Right renal cortex interstitium (tissue), 3 donors: Measurements from ENCODE around the gene GTPBP4. TPM values are rescaled to one million over a fixed set of nuclear protein-coding genes. Genes with fewer than 3 reads are reported as not detected.

Experiments used
- DNase-seq, 3 donors: peaks; one replicate each; pipeline ENCODE4 v3.0.0-alpha.2; 2013; ENCODE audit warnings: low read depth in 3 of 3, low spot score in 2 of 3
- polyA plus RNA-seq, 3 donors: library from polyadenylated mRNA; unstranded; fragments of 120-200 nt; gene quantifications; one replicate each; pipeline ENCODE4 v1.2.1, GENCODE V29; 2013; ENCODE audit not compliant: insufficient read length in 3 of 3

Gene GTPBP4
- polyA plus RNA-seq, 3 donors: 63.8 to 74.2 (median 69.3) TPM

DNA sequence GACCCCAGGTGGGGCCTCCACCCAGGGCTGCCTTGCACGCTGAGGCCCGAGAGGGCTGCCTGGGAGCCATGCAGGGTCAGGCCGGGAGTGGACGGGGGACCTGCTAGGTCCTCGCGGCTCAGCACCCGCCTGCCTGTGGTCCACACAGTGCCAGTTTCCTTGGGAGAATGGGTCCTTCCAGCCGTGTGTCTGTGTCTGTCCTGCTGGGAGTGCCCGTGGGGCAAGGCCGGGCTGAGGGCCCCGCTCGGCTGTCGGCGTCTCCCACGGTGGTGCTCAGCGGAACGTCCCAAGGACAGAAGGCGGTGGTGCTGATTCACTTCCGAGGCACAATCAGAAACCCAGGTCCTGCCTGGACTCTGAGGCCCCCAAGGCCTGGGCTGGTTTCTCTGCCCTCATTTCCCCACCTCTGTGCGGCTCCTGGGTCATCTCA lies 23.2 kb upstream of the GTPBP4 start:
- DNase-seq: no peak

DNA sequence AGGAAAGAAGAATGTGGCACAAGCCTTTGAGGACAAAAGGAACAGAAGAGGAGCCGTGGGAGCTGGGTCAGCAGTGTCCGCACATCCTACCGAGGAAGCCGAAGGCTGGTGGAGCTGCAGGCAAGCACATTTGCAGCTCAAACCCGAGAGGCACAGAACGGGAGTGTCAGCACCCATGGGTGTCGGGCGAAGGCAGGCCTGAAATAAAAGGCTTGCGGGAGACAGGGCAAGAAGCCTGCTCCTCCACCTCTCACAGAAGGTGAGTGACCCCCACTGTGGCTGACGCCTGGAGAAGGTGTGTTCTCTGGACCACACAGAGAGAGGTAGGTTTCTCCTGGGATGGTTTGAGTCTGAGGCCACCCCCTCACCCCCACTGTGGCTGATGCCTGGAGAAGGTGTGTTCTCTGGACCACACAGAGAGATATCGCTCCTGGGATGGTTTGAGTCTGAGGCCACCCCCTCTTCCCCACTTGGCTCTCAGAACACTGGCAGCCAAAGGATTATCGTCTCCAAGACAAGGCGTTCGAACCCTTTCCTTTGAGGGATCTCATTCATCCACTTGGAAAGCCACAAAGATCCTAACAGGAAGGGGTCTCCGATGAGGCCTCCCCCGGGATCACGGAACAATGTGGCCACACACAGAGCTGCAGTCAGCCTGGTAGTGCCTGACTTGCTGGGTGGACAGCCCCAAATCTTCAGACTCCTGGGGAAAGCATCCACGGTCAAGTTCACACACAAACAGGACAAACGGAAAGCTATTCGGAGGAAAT lies 21.6 kb upstream of the GTPBP4 start:
- no peak for DNase-seq

DNA sequence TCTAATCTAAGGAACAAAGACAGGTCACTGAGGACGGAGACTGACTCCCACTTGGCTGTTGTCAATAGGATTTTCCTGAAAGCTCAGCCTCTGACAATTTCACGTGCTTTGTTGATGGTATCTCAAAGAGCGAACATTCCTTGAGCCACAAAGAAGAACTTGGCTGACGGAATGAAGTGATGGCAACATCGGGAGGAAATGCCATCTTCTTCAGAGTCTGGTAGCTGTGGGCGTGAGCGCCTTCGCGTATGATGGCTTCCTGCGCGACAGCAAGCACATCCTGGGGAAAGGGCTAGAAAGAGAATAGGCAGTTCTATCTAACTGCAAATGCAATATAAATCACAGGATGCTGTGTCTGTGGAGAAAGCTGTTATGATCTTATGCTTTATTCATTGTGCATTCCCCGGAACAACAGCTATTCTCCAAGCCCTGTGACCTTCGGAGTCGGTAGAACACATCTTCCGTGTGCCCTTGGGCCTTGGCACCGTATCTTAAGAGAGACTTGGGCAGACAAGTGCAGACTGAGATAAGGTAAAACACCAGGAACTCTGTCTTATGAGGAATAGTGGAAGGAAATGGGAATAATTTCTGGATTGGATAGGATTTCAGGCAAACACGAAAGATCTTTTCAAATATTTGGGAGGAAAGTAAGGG lies 19.6 kb upstream of the GTPBP4 start:
- no peak for DNase-seq

DNA sequence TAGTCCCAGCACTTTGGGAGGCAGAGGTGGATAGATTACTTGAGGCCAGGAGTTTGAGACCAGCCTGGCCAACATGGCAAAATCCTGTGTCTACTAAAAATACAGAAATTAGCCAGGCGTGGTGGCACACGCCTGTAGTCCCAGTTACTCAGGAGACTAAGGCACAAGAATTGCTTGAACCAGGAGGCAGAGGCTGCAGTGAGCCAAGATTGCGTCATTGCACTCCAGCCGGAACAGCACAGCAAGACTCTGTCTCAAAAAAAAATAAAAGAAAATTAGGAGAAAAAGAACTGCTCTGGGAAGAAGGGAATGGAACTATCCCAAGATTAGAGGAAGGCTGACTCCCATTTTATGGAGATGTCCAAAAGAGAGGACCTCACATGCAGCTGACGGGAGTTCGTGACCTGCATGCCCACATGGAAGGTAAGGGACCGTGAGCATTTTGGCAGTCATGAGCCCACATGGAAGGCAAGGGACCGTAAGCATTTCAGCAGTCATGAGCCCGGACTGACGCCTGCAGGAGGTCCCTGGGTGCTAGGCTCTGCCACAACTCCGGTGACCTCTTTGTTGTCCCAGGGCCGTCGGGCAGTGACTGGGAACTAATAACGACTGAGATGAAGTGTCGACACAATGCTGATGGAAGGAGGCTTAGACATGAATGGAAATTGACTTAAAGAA lies 18.6 kb upstream of the GTPBP4 start:
- no peak for DNase-seq

DNA sequence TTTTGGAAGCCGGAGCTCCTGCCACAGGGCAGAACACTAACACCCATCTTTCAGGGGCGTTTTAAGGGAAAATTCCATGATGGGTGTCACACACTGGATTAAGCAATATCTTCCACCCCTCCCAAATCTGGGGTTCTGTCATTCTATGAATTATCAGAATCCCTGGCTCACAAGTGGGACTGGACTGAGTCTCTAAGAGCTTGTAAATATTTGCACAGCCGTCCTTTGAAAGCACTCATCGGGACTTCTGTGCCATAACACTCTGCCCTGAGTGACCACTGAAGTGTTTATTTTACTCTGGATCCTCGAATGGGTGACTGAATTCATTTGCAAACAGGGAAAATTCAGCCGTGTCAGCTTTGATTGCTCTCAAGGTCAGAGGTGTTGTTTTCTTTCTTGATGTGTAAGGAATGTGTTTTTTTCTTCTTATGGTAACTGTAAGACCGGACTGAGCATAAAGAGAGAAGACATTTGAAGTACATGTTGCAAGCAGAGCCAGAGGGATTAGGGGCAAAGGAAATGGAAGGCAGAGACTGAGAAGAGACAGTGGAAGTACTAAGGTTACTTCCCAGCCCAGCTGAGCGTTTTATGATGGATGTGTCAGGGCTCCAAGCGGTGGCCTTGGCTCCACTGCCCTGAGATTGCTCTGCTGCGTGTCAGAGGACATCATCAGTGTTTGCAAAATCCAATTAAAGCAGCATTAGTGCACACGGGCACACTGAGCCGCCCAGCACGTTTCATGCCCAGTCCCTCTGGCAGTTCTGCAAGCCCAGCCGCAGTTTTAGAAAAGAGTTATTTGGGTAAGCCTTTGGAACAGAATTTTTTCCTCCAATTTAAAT lies 17.7 kb upstream of the GTPBP4 start:
- DNase-seq: no peak

DNA sequence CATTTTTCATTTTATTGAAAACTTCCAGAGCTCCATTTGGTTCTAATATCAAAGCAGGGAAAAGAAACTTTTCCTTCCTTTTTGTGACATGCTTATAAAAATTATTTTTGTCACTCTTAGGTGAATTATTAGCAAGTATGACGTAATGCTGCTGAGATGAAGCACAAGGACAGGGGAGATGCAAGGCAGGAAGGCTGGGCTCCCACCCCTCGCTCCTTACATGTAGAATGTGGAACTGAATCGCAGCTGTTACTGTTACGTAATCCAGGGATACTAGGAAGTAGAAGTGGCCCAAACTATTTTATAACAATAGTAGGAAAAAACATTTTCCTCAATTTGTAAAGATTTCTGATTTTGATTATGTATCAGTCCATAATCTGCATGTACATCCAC lies 17.1 kb upstream of the GTPBP4 start:
- DNase-seq: no peak

DNA sequence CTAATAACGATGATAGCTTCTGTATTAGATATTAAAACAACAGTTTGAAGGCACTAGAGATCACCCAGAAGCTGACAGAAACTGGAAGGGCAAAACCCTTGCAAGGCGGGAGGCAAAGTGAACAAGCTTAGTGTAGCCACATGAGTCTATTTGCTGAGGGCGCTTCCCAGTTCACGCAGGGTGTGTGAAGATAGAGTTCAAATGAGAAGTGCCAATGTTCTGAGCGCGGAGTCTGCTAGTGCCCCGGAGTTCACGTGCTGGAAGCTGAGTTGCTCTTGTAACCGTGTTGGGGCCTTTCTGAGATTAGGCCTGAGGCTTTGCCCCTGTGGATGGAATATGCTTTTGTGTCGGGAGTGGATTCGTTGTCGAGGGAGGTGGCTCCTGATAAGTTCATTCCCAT lies 16.6 kb upstream of the GTPBP4 start:
- no peak for DNase-seq

DNA sequence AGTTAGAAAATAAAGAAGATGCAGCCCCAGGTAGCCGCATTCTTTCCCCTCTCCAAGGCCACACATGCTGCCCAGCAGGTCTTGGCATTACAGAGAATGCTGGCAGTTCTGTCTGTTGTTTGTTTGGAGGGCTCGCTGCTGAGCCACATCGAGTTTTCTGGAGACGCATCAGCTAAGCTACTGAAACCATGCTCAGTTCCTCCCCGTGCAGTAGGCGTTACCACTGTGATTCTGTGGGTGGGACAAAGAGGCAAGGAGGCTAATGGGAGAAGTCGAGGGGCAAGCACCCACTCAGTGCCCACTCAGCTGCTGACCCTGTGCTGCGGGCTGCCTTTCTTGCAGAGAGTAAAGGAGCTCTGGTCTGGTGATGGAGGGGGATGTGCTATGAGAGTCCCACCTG lies 15.5 kb upstream of the GTPBP4 start:
- DNase-seq: no peak

DNA sequence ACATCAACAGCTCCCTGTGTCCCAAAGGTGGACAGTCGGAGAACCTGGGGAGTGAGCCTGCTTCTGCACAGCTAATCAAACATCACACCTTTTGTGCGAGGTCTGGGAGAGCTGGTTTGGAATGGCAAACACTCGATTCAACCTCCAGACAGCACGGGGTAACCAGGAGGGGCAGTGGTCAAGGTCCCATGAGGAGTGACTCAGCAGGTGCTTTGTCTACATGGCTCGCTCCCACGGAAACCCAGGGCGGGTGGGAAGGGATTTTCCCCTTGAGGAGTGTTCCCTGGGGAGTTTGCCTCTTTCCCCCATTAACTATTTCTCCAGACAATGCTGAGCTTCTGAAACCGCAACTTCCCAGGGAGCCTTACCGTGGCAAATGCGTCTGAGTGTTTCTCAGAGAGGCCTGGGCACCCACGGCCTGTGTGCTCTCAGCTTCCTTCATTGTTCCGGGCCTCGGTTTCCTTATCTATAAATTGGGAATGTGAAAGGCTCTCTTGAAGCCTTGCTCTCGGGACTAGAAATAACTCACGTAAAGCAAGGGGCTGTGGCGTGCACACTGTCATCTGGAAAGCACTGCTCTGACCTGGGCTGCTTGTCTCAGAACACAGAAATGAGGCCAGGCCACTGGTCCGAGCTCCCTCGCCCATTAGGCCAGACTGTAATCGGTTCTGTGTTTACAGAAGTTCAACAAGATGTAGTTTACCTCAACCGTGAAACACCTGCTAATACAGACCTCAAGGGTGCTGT lies 14.0 kb upstream of the GTPBP4 start:
- DNase-seq: no peak

DNA sequence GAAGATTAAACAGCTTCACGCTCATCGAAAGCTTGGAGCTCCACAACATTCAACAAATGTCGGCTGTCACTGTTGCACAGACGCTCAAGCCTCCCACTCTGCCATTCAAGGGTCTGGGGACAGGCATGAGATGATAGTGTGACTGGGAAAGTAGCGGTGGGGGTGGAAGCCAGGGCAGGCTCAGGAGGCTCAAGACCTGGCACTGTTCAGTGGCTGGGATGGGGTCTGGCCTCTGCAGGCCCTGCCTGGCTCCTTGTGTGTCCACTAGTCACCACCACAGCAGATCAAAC lies 13.5 kb upstream of the GTPBP4 start:
- DNase-seq: no peak

DNA sequence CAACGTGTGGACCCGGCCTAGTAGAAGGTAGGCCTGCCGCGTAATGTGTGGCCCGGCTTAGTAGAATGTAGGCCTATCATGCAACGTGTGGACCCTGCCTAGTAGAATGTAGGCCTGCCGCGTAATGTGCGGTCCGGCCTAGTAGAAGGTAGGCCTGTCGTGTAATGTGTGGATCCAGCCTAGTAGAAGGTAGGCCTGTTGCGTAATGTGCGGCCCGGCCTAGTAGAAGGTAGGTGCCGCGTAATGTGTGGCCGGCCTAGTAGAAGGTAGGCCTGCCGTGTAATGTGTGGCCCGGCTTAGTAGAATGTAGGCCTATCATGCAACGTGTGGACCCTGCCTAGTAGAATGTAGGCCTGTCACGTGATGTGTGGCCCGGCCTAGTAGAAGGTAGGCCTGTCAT lies 11.9 kb upstream of the GTPBP4 start:
- DNase-seq: no peak

DNA sequence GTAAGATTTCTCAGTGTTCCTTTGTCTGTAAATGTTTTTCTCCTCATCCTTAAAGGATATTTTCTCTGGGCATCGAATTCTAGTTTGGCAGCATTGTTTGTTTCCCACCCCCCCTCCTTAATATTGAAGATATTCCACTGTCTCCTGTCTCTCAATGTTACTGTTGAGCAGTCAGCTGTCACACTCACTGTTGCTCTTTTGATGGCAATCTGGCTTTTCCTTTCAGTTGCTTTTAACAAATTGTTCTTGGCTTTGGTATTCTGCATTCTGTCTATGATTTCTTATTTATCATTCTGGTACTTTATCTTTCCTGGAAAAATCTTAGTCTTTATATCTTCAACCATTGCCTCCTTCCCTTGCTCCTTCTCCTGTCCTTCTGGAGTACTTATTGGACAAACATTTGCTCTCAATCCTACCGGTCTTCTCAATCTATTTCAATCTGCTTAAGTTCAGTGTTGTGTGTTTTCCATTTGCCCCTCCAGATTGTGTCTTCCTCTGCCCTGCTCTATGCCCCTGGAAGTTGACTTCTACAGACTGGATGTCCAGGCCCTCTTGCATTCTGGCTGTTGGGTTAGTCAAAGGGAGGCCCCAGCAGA lies 9.3 kb upstream of the GTPBP4 start:
- no peak for DNase-seq

DNA sequence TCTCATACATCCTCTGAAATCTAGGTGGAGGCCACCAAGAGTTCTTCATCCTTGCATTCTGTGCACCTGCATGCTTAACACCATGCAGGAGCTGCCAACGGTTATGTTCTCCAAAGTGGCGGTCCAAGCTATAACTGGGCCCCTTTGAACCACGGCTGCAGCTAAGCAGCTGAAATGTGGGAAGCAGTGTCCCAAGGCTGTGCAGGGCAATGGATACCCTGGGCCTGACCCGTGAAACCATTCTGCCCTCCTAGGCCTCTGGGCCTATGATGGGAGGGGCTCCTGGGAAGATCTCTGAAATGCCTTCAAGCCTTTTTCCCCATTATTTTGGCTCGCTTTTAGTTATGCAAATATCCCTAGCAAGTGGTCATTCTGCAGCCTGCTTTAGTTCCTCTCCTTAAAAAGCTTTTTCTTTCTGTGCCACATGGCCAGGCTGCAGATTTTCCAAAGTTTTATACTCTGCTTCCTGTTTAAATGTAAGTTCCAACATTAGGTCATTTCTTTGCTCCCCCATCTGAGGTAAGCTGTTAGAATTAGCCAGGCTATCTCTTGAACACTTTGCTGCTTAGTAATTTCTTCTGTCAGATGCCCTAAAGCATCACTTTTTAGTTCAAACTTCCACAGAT lies 7.7 kb upstream of the GTPBP4 start:
- no peak for DNase-seq

DNA sequence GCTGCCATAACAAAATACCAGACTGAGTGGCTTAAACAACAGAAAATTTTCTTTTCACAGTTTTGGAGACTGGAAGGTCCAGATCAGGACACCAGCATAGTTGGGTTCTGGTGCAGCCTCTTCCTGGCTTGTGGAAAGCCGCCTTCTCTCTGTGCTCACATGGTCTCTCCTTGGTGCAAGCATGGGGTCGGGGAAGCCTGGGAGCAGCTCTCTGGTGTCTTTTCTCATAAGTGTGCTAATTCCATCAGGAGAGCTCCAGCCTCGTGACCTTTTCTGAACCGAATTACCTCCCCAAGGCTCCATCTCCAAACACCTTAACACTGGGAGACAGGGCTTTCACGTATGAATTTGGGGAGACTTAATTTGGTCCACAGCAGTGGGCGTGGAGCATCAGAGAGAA lies 4.8 kb upstream of the GTPBP4 start:
- no peak for DNase-seq

DNA sequence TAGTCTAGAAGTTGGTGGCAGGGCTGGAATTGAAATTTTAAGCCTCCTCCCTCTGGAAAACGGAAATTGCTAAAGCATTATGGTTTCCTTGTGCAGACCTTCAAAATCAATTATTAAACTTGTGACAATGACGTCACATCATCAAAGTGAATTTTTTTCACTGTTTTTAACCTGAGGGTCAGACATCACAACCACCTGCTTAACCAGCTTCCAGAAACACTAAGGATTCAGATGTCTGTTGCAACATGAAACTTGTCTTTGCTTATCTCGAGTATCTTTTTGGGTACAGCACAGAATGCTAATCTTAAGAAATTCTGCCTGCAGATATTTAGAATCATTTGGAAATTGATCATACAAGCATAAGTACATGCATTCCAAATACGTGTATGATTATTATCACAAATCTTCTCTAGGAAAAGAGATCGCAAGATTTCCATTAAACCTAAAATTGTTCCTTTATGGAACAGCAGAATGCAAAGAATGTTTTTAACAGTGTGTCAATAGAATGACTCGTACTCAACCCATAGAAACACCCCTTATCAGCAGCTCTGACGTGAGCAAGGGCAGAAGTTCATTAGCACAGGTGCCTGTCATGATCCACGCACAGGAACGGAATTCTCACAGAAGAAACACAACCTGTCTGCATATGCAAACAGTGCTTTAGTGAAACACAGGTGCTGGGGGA lies 4.1 kb upstream of the GTPBP4 start:
- no peak for DNase-seq

DNA sequence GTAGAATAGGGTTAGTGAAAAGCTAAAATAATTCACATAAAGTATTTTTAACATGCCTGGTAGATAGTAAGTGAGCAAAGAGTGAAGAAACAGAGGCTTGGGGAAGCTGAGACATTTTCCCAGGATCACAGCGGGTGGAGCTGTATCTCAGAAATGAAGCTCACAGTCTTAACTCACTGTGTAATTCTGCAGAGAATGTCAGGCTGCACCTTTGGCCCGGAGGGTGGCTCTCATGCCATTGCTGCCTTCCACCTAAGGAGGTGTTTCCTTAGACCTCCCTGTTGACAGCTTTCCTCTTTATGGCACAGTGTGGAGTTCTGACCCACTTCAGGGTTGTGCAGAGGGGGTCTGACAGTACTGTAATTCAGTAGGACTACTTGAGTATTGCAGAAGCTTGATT lies 2.9 kb upstream of the GTPBP4 start:
- DNase-seq: no peak

DNA sequence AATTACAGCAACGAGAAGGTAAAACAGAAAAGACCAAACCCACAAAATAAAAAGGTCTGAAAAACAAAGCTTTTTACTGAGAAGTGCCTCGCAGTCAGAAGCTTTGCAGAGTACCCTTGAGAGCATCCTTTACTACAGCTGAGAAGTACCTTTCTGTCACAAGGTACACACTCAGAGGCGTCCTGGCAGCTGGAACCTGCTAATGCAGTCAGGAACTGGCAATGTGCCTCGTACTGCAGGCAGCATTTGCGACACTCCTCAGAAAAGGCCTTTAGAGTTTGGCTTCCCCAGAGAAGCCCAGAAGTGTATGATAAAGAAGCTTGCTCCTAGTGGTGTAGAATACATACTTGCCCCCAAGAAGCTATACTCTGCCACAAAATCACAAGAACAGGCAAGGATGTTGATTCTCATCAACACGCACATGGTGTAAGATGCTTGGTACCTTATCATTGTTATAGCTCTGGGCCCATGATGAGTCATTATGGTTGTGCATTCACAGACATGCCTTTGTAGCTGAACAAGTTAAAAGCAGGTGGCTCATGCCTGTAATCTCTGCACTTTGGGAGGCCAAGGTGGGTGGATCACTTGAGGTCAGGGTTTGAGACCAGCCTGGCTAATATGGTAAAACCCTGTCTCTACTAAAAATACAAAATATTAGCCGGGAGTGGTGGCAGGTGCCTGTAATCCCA lies 2.0 kb upstream of the GTPBP4 start:
- DNase-seq: no peak

DNA sequence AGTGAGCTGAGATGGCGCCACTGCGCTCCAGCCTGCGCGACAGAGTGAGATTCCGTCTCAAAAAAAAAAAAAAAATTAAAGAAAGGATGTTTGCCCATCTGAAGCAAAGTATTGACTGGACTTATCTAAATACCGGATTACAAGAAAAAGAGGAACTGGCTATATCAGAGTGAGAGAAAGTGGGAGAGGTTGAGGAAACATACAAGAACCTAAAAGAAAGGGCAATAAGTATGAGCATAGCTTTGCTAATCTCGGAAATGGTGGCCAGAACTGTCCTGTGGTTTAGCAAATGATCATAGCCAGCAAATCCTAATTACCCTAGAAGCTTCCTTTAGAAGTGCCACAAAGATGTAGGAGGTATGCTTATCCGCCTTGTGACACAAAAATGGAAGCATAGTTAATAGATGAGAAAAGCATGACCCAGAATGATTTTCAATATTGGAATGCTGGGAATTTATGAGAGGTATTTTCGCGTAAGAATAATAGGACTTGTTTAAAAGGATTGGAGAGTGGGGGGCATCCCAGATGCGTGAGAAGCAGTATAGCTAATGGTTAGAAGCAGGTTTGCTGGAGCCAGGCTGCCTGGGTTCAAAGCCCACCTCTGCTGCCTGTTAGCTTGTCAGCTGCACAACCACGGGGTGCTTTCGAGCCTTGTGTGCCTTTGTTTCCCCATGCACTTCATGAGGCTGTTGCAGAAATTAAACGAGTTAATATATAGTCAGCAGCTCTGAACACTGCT lies 1.2 kb upstream of the GTPBP4 start:
- no peak for DNase-seq
